ENCODE data around the gene PLEKHA6. TPM values are rescaled to one million over a fixed set of nuclear protein-coding genes. Genes with fewer than 3 reads are reported as not detected.
A peak's percentile ranks its signal among the peaks of the same experiment; 100 is the strongest.

PLEKHA6 gene
- polyA plus RNA-seq, 3 donors, result 0.08 TPM; not detected in 1

GRCh38 chr1:204254031-204254661 is 105.6 kb downstream of the PLEKHA6 start:
- H3K4me3 Mint-ChIP-seq, result peak overlapping the region in 1 of 2 donors; percentile 18
- WGBS (ENCODE audit: insufficient coverage), result 50% methylated on average over 3 of the region's 7 CpGs
- H3K4me3 ChIP-seq (replicated peaks in 1 of 3; ENCODE audit: low read depth in 2 of 3, low read length in 3 of 3), result no peak overlapping the region
- peak overlapping the region; percentile 82 for H2AFZ ChIP-seq (ENCODE audit: insufficient read depth, low read depth, low read length, poor library complexity, severe bottlenecking)
- no peaks in the 10 kb centered on the region for H4K20me1 ChIP-seq (ENCODE audit: insufficient read depth, low read length)
- H3K27me3 Mint-ChIP-seq (ENCODE audit: low read depth in 3 of 3), result peaks cover 0 to 4% (median 0%) of the 10 kb centered on the region in 3 donors
- H3K36me3 Mint-ChIP-seq, result no peaks in the 10 kb centered on the region
- H3K36me3 ChIP-seq (replicated peaks in 1 of 2; ENCODE audit: control insufficient read depth in 1 of 2, insufficient read depth in 2 of 2, low read length in 2 of 2), result no peaks in the 10 kb centered on the region
- peak; percentile 78 to 82 (median 81) for DNase-seq
- H3K4me2 ChIP-seq (replicated peaks; ENCODE audit: extremely low read depth, low read length, poor library complexity, severe bottlenecking), result no peak overlapping the region
- peak overlapping the region; percentile 9 to 41 for H3K27ac ChIP-seq (ENCODE audit: low read depth in 1 of 2, low read length in 2 of 2)
- no peaks in the 10 kb centered on the region for H3K79me2 ChIP-seq (ENCODE audit: insufficient read depth, low read length)
- TF ChIP-seq CTCF (IDR thresholded peaks at IDR 0.05), result no peak
- no peak overlapping the region for H3K9ac ChIP-seq (ENCODE audit: insufficient read depth, low read length, poor library complexity, severe bottlenecking)
- peaks cover 12% of the 10 kb centered on the region in 2 donors for H3K4me1 ChIP-seq (ENCODE audit: control insufficient read depth in 1 of 2, insufficient read depth in 2 of 2, low read length in 2 of 2)
- intact Hi-C loops (cut with micrococcal nuclease), result no loop called here
- no peaks in the 10 kb centered on the region for H3K9me3 Mint-ChIP-seq
- H3K9me3 ChIP-seq (replicated peaks in 1 of 2; ENCODE audit: control insufficient read depth in 1 of 2, insufficient read depth in 1 of 2, low read length in 2 of 2), result no peaks in the 10 kb centered on the region
- H3K27me3 ChIP-seq (ENCODE audit: control insufficient read depth in 2 of 2, insufficient read depth in 2 of 2, low read length in 2 of 2), result no peaks in the 10 kb centered on the region
- H3K4me1 Mint-ChIP-seq, result peaks cover 17% of the 10 kb centered on the region
- H3K27ac Mint-ChIP-seq, result peak overlapping the region in 6 of 7 donors; percentile 32 to 84 (median 66)

- Histone ChIP-seq H3K9ac (ENCODE audit: insufficient read depth, low read length, poor library complexity, severe bottlenecking) (no peak overlapping the region), H3K27me3 (ENCODE audit: control insufficient read depth in 2 of 2, insufficient read depth in 2 of 2, low read length in 2 of 2) (no peaks in the 10 kb centered on the region), H3K4me2 (replicated peaks; ENCODE audit: extremely low read depth, low read length, poor library complexity, severe bottlenecking) (no peak overlapping the region), H3K4me3 (replicated peaks in 1 of 3; ENCODE audit: low read depth in 2 of 3, low read length in 3 of 3) (no peak overlapping the region), H3K79me2 (ENCODE audit: insufficient read depth, low read length) (no peaks in the 10 kb centered on the region), H3K36me3 (replicated peaks in 1 of 2; ENCODE audit: control insufficient read depth in 1 of 2, insufficient read depth in 2 of 2, low read length in 2 of 2) (no peaks in the 10 kb centered on the region), H2AFZ (ENCODE audit: insufficient read depth, low read depth, low read length, poor library complexity, severe bottlenecking) (no peak overlapping the region), H3K9me3 (replicated peaks in 1 of 2; ENCODE audit: control insufficient read depth in 1 of 2, insufficient read depth in 1 of 2, low read length in 2 of 2) (no peaks in the 10 kb centered on the region), H3K27ac (ENCODE audit: low read depth in 1 of 2, low read length in 2 of 2) (no peak overlapping the region), H4K20me1 (ENCODE audit: insufficient read depth, low read length) (no peaks in the 10 kb centered on the region), H3K4me1 (ENCODE audit: control insufficient read depth in 1 of 2, insufficient read depth in 2 of 2, low read length in 2 of 2) (peaks cover 12% of the 10 kb centered on the region in 2 donors)
- Mint-ChIP-seq H3K4me3 (no peak overlapping the region), H3K36me3 (no peaks in the 10 kb centered on the region), H3K9me3 (no peaks in the 10 kb centered on the region), H3K27me3 (ENCODE audit: low read depth in 3 of 3) (peaks cover 0 to 2% (median 0%) of the 10 kb centered on the region in 3 donors), H3K27ac (peak overlapping the region in 1 of 7 donors; percentile 45), H3K4me1 (peaks cover 17% of the 10 kb centered on the region)
- no peak for TF ChIP-seq CTCF (IDR thresholded peaks at IDR 0.05)
- no peak for DNase-seq
- intact Hi-C loops (cut with micrococcal nuclease), result no loop called here
- WGBS (ENCODE audit: insufficient coverage), result 93% methylated on average over 3 of the region's 6 CpGs
Measured at GRCh38 chr1:204251926-204252689, 107.6 kb downstream of the PLEKHA6 start.

Data from CD14-positive monocyte (primary cell).